HepG2 (cell line): ENCODE measurements around the gene ARMH4. TPM values are rescaled to one million over a fixed set of nuclear protein-coding genes. Genes with fewer than 3 reads are reported as not detected.

Experiments used
- ATAC-seq: fragments of 200-7000 bp; cut with Tn5 transposase; 3 replicates; pipeline ENCODE4 v1.9.1; 2020; ENCODE audit warnings: mild to moderate bottlenecking, moderate library complexity
- BruUV-seq: library from RNA; stranded (reverse); fragments of 400-500 nt; replicated peaks from 2 replicates; lab custom pipeline; 2021; lab: Mats Ljungman, UMichigan
- CTCF ChIA-PET: fragments of 300-600 bp; formaldehyde crosslinking; extraction: SDS; loops from one replicate; lab custom pipeline; 2021; ENCODE audit warnings: low total read pairs, inconsistent platforms, low intra/inter-chr PET ratio; lab: Yijun Ruan, JAX
- POLR2A ChIA-PET: fragments of 350-600 bp; sonication (Branson Sonifier 250); formaldehyde crosslinking; loops from one replicate; lab custom pipeline; 2020; ENCODE audit warnings: antibody characterized with exemption, inconsistent platforms; lab: Yijun Ruan, JAX
- DNase-seq: peaks from one replicate; pipeline ENCODE4 v3.0.0-alpha.2; 2015; ENCODE audit warnings: low spot score
- FAIRE-seq: peaks from 3 replicates; lab custom pipeline; 2011; peaks lifted over from hg19 to GRCh38; lab: Jason Lieb, UNC
- H2AFZ ChIP-seq: one replicate; pipeline ENCODE4 v1.6.1; 2011; ENCODE audit warnings: low read length, inconsistent platforms
- H3K27ac ChIP-seq: fragments of 300-600 bp; 3 replicates; pipeline ENCODE4 v1.8.0; 2011; ENCODE audit warnings: mixed run types, mild to moderate bottlenecking, mixed read lengths, low read length, inconsistent platforms; ENCODE audit not compliant: insufficient read depth; ENCODE audit errors: extremely low read length
- H3K27me3 ChIP-seq, 2 experiments: fragments of 200-600 bp in 1 of 2; 2 replicates in 1 of 2; 3 replicates in 1 of 2; pipeline versions ENCODE4 v1.6.0 to v1.8.0; 2011; ENCODE audit warnings: low read length in 2 of 2, mild to moderate bottlenecking in 2 of 2, moderate library complexity in 2 of 2, inconsistent platforms in 1 of 2; ENCODE audit not compliant: insufficient read depth in 2 of 2, control insufficient read depth in 1 of 2
- H3K36me3 ChIP-seq, 2 experiments: fragments of 200-600 bp in 1 of 2; replicated peaks in 1 of 2; 2 replicates in 1 of 2; 3 replicates in 1 of 2; pipeline versions ENCODE4 v1.5.1 to v1.8.0; 2011; ENCODE audit warnings: low read length in 2 of 2, inconsistent platforms in 1 of 2; ENCODE audit not compliant: insufficient read depth in 2 of 2, control insufficient read depth in 1 of 2
- H3K4me1 ChIP-seq: 2 replicates; pipeline ENCODE4 v1.5.1; 2012; ENCODE audit warnings: low read length, inconsistent platforms; ENCODE audit not compliant: insufficient read depth
- H3K4me2 ChIP-seq: 2 replicates; pipeline ENCODE4 v1.6.0; 2011; ENCODE audit warnings: low read depth, low read length, inconsistent platforms
- H3K4me3 ChIP-seq, 3 experiments: fragments of 200-600 bp in 1 of 3; sonication (generic), shearing (Covaris generic) in 1 of 3; replicated peaks in 1 of 3; 2 replicates each; pipeline ENCODE4 v1.5.1; 2011 to 2016; ENCODE audit warnings: low read length in 3 of 3, inconsistent platforms in 2 of 3, low read depth in 2 of 3, mild to moderate bottlenecking in 2 of 3, control low read depth in 1 of 3, mixed read lengths in 1 of 3; ENCODE audit not compliant: insufficient read depth in 1 of 3
- H3K79me2 ChIP-seq: one replicate; pipeline ENCODE4 v1.6.1; 2011; ENCODE audit warnings: low read length, inconsistent platforms; ENCODE audit not compliant: insufficient read depth
- H3K9ac ChIP-seq: 2 replicates; pipeline ENCODE4 v1.6.0; 2011; ENCODE audit warnings: mild to moderate bottlenecking, low read depth, low read length, inconsistent platforms; ENCODE audit not compliant: insufficient read depth
- H3K9me3 ChIP-seq: 2 replicates; pipeline ENCODE4 v1.5.1; 2012; ENCODE audit warnings: mild to moderate bottlenecking, low read length
- H4K20me1 ChIP-seq: 2 replicates; pipeline ENCODE4 v1.6.0; 2011; ENCODE audit warnings: inconsistent platforms, mild to moderate bottlenecking, low read length, moderate library complexity; ENCODE audit not compliant: insufficient read depth
- CENPX ChIP-seq: sonication (generic); formaldehyde crosslinking; IDR thresholded peaks from 2 replicates; pipeline ENCODE4 v1.9.0; 2021; ENCODE audit warnings: mild to moderate bottlenecking, missing genetic modification reagents, moderate library complexity
- CREB1 ChIP-seq, 2 experiments: fragments of 450-650 bp in 1 of 2; IDR thresholded peaks; 2 replicates each; pipeline ENCODE4 v1.6.1; 2016 to 2017; ENCODE audit warnings: control low read depth in 1 of 2, mild to moderate bottlenecking in 1 of 2, missing compliant biosample characterization in 1 of 2, missing genetic modification characterization in 1 of 2
- HDAC6 ChIP-seq: fragments of 200-600 bp; sonication (generic); IDR thresholded peaks from 2 replicates; pipeline ENCODE4 v1.7.0; 2017; ENCODE audit warnings: mild to moderate bottlenecking, antibody characterized with exemption, low read length, low read depth
- HINFP ChIP-seq: sonication (generic); formaldehyde crosslinking; IDR thresholded peaks from 2 replicates; pipeline ENCODE4 v1.4.0; 2020; ENCODE audit warnings: low read depth, mild to moderate bottlenecking, missing genetic modification reagents
- HIVEP1 ChIP-seq: sonication (generic); formaldehyde crosslinking; IDR thresholded peaks from 2 replicates; pipeline ENCODE4 v1.4.0; 2020; ENCODE audit warnings: mild to moderate bottlenecking, missing genetic modification reagents
- HNF4A ChIP-seq: sonication (generic); formaldehyde crosslinking; IDR thresholded peaks from 2 replicates; pipeline ENCODE4 v1.4.0; 2020; ENCODE audit warnings: missing genetic modification reagents
- IKZF4 ChIP-seq: sonication (generic); formaldehyde crosslinking; IDR thresholded peaks from 2 replicates; pipeline ENCODE4 v1.5.1; 2020; ENCODE audit warnings: borderline replicate concordance, mild to moderate bottlenecking, low read depth, missing genetic modification reagents; ENCODE audit errors: not compliant biosample characterization
- KLF12 ChIP-seq: sonication (generic); formaldehyde crosslinking; IDR thresholded peaks from 2 replicates; pipeline ENCODE4 v1.4.0; 2020; ENCODE audit warnings: missing genetic modification reagents, borderline replicate concordance
- NFIB ChIP-seq: sonication (generic); formaldehyde crosslinking; IDR thresholded peaks from 2 replicates; pipeline ENCODE4 v1.9.0; 2021; ENCODE audit warnings: missing genetic modification reagents, mild to moderate bottlenecking, borderline replicate concordance
- PPARG ChIP-seq: conservative IDR thresholded peaks from 2 replicates; pipeline ENCODE4 v1.6.1; 2016; ENCODE audit warnings: missing biosample characterization, missing genetic modification reagents
- TSC22D2 ChIP-seq: sonication (generic); formaldehyde crosslinking; IDR thresholded peaks from 2 replicates; pipeline ENCODE4 v1.5.1; 2020; ENCODE audit warnings: missing genetic modification reagents, mild to moderate bottlenecking, borderline replicate concordance
- ZFP90 ChIP-seq: sonication (generic); formaldehyde crosslinking; IDR thresholded peaks from 2 replicates; pipeline ENCODE4 v1.8.0; 2022; ENCODE audit warnings: missing genetic modification reagents, mild to moderate bottlenecking, inconsistent platforms, borderline replicate concordance
- in situ Hi-C: cut with HindIII; loops from 2 replicates; pipeline ENCODE4 v1.10.0; 2017; ENCODE audit warnings: low pct_unique_long_range_greater_than_20kb; ENCODE audit not compliant: extremely low pct_ligation_motif_present
- intact Hi-C: fragments of 100-400 bp; cut with micrococcal nuclease; formaldehyde crosslinking; loops from one replicate; pipeline ENCODE4 v1.10.0; 2022; ENCODE audit not compliant: unreplicated experiment
- polyA plus RNA-seq, 8 experiments: library from polyadenylated mRNA; depleted of rRNA in 3 of 8; stranded (reverse) in 7 of 8; unstranded in 1 of 8; fragments of >200 nt; fragmentation: Illumina TruSeq in 4 of 8; extraction: Trizol in 4 of 8; gene quantifications; 2 replicates each; pipeline versions ENCODE4 v1.2.1 to v1.2.3, GENCODE V29; 2011 to 2016; ENCODE audit warnings: low read depth in 4 of 8, missing spikeins in 1 of 8, mixed read lengths in 1 of 8; ENCODE audit not compliant: insufficient read depth in 1 of 8
- total RNA-seq, 5 experiments: library from RNA; depleted of rRNA; stranded (reverse); fragments of >200 nt; fragmentation: Illumina TruSeq; extraction: Trizol; gene quantifications; 2 replicates each; pipeline ENCODE4 v1.2.3, GENCODE V29; 2016; ENCODE audit warnings: low read depth in 1 of 5

Gene ARMH4
- total and polyA plus RNA-seq, 2 of the 13 experiments (the other 11 are each of a cell fraction or from before 2014, with no cell fraction given), result 0.02 to 0.18 TPM

- TF ChIP-seq HINFP (CRISPR knock-in tag), result no peak
Measured at GRCh38 chr14:58078471-58078870, 73.5 kb downstream of the ARMH4 start (continued).

GRCh38 chr14:58078068-58078467 lies 73.9 kb downstream of the ARMH4 start:
- H3K79me2 ChIP-seq, result no peaks in the 10 kb centered on the region
- FAIRE-seq (no peak), DNase-seq (no peak), ATAC-seq (no peak)
- H3K36me3 ChIP-seq, result no peaks in the 10 kb centered on the region
- H3K27me3 ChIP-seq, result no peaks in the 10 kb centered on the region; a peak in 1 of 5 replicates
- no peaks in the 10 kb centered on the region for H3K4me1 ChIP-seq
- H3K4me2 ChIP-seq, result no peak overlapping the region
- H3K9ac ChIP-seq, result no peak overlapping the region
- H4K20me1 ChIP-seq, result no peaks in the 10 kb centered on the region
- intact Hi-C loops (no loop called here), in situ Hi-C loops (no loop called here)
- ChIA-PET CTCF (no interaction called here), POLR2A (no interaction called here)
- no peak overlapping the region for H2AFZ ChIP-seq
- no peak overlapping the region for H3K27ac ChIP-seq
- BruUV-seq, result no TSS peak
- no peak for TF ChIP-seq IKZF4 (CRISPR knock-in tag)
- TF ChIP-seq KLF12, result no peak
- no peak for TF ChIP-seq PPARG (CRISPR knock-in tag)
- TF ChIP-seq HDAC6, result no peak
- no peak for TF ChIP-seq HIVEP1 (CRISPR knock-in tag)
- no peak for TF ChIP-seq NFIB (CRISPR knock-in tag)
- TF ChIP-seq CREB1 (IDR thresholded peaks at IDR 0.05), result no peak
- TF ChIP-seq CREB1 (CRISPR knock-in tag; IDR thresholded peaks at IDR 0.05), result no peak
- no peak for TF ChIP-seq CENPX (CRISPR knock-in tag)
- TF ChIP-seq ZFP90 (CRISPR knock-in tag), result no peak
- TF ChIP-seq TSC22D2 (CRISPR knock-in tag), result no peak
- no peak for TF ChIP-seq HNF4A (CRISPR knock-in tag)
- H3K9me3 ChIP-seq, result no peaks in the 10 kb centered on the region
- H3K4me3 ChIP-seq, result no peak overlapping the region
